OCI-LY1 (cell line): Measurements from ENCODE around the gene MAP3K7.
A peak's percentile ranks its signal among the peaks of the same experiment; 100 is the strongest.

Source experiments
- H2AFZ ChIP-seq: fragments of 200-600 bp; sonication (generic), shearing (Covaris generic); 2 replicates; pipeline ENCODE4 v1.6.0; 2014; ENCODE audit warnings: antibody characterized with exemption, mild to moderate bottlenecking, low read length
- H3F3A ChIP-seq: fragments of 200-600 bp; sonication (generic), shearing (Covaris generic); 2 replicates; pipeline ENCODE4 v1.6.0; 2014; ENCODE audit warnings: mild to moderate bottlenecking, antibody characterized with exemption, low read length, moderate library complexity; ENCODE audit not compliant: insufficient read depth
- H3K27ac ChIP-seq: fragments of 200-600 bp; sonication (generic); 2 replicates; pipeline ENCODE4 v1.5.1; 2014; ENCODE audit warnings: low read length, mixed run types, mild to moderate bottlenecking, low read depth; ENCODE audit not compliant: poor library complexity, severe bottlenecking
- H3K27me3 ChIP-seq: fragments of 200-600 bp; sonication (generic); 2 replicates; pipeline ENCODE4 v1.6.0; 2014; ENCODE audit warnings: antibody characterized with exemption, mild to moderate bottlenecking, low read length, moderate library complexity; ENCODE audit not compliant: insufficient read depth
- H3K36me3 ChIP-seq: fragments of 200-600 bp; sonication (generic); 2 replicates; pipeline ENCODE4 v1.6.1; 2014; ENCODE audit warnings: mild to moderate bottlenecking, antibody characterized with exemption, low read length, moderate library complexity, mixed read lengths; ENCODE audit not compliant: insufficient read depth
- H3K4me1 ChIP-seq: fragments of 200-600 bp; sonication (generic); 2 replicates; pipeline ENCODE4 v1.5.1; 2014; ENCODE audit warnings: mild to moderate bottlenecking, low read length, moderate library complexity; ENCODE audit not compliant: insufficient read depth, severe bottlenecking
- H3K4me2 ChIP-seq: fragments of 200-600 bp; sonication (generic), shearing (Covaris generic); 2 replicates; pipeline ENCODE4 v1.6.1; 2014; ENCODE audit warnings: low read length
- H3K4me3 ChIP-seq: fragments of 200-600 bp; sonication (generic); 2 replicates; pipeline ENCODE4 v1.5.1; 2014; ENCODE audit warnings: low read length, low read depth, mild to moderate bottlenecking, mixed read lengths; ENCODE audit not compliant: poor library complexity, severe bottlenecking
- H3K79me2 ChIP-seq: fragments of 200-600 bp; shearing (Covaris generic); 2 replicates; pipeline ENCODE4 v1.6.1; 2016; ENCODE audit warnings: mixed run types, low read length, mixed read lengths; ENCODE audit not compliant: insufficient read depth
- H3K9ac ChIP-seq: fragments of 200-600 bp; sonication (generic), shearing (Covaris generic); 2 replicates; pipeline ENCODE4 v1.6.1; 2014; ENCODE audit warnings: mild to moderate bottlenecking, low read length, mixed read lengths
- H3K9me2 ChIP-seq: fragments of 200-600 bp; sonication (generic), shearing (Covaris generic); 2 replicates; pipeline ENCODE4 v1.6.1; 2014; ENCODE audit warnings: low read depth, mild to moderate bottlenecking, low read length, mixed read lengths
- H3K9me3 ChIP-seq: fragments of 200-600 bp; shearing (Covaris generic); 2 replicates; pipeline ENCODE4 v1.6.1; 2014; ENCODE audit warnings: low read length, mixed read lengths
- H4K20me1 ChIP-seq: fragments of 200-600 bp; sonication (generic), shearing (Covaris generic); 2 replicates; pipeline ENCODE4 v1.6.0; 2016; ENCODE audit warnings: mild to moderate bottlenecking, low read length; ENCODE audit not compliant: insufficient read depth
- CTCF ChIP-seq: fragments of 200-600 bp; sonication (generic), shearing (Covaris generic); IDR thresholded peaks from 2 replicates; pipeline ENCODE4 v1.5.1; 2017; ENCODE audit warnings: mild to moderate bottlenecking, antibody characterized with exemption, low read length, moderate library complexity, mixed read lengths
- EZH2 ChIP-seq: fragments of 200-600 bp; sonication (generic), shearing (Covaris generic); IDR thresholded peaks from 2 replicates; pipeline ENCODE4 v1.8.0; 2017; ENCODE audit warnings: borderline replicate concordance, mixed run types, mild to moderate bottlenecking, antibody characterized with exemption, low read length, moderate library complexity, mixed read lengths

The MAP3K7 gene

GRCh38 chr6:90516074-90516660 lies 70.7 kb downstream of the MAP3K7 start:
- no peaks in the 10 kb centered on the region for H3K79me2 ChIP-seq
- peaks cover 46% of the 10 kb centered on the region; the same call in 1 of the 2 replicates for H3K36me3 ChIP-seq
- TF ChIP-seq EZH2: no peak
- no peak overlapping the region for H2AFZ ChIP-seq
- H3K4me3 ChIP-seq: no peak overlapping the region
- no peak overlapping the region for H3K9ac ChIP-seq
- H3K4me2 ChIP-seq: no peak overlapping the region
- H3F3A ChIP-seq: no peaks in the 10 kb centered on the region
- no peaks in the 10 kb centered on the region for H3K9me3 ChIP-seq
- H4K20me1 ChIP-seq: no peaks in the 10 kb centered on the region
- H3K9me2 ChIP-seq: no peaks in the 10 kb centered on the region
- no peaks in the 10 kb centered on the region for H3K4me1 ChIP-seq
- no peaks in the 10 kb centered on the region for H3K27me3 ChIP-seq
- H3K27ac ChIP-seq: no peak overlapping the region

GRCh38 chr6:90514496-90514895 lies 72.4 kb downstream of the MAP3K7 start:
- no peaks in the 10 kb centered on the region for H3F3A ChIP-seq
- H2AFZ ChIP-seq: no peak overlapping the region
- no peaks in the 10 kb centered on the region for H3K9me2 ChIP-seq
- no peak overlapping the region for H3K9ac ChIP-seq
- no peaks in the 10 kb centered on the region for H3K79me2 ChIP-seq
- no peaks in the 10 kb centered on the region for H3K4me1 ChIP-seq
- no peak overlapping the region for H3K4me2 ChIP-seq
- H3K36me3 ChIP-seq: peaks cover 46% of the 10 kb centered on the region; the same call in 1 of the 2 replicates
- no peaks in the 10 kb centered on the region for H3K9me3 ChIP-seq
- no peak overlapping the region for H3K27ac ChIP-seq
- no peaks in the 10 kb centered on the region for H3K27me3 ChIP-seq
- no peaks in the 10 kb centered on the region for H4K20me1 ChIP-seq
- TF ChIP-seq CTCF (no peak), EZH2 (no peak)
- H3K4me3 ChIP-seq: no peak overlapping the region

- no peak overlapping the region for H3K4me3 ChIP-seq
- no peaks in the 10 kb centered on the region for H3K9me2 ChIP-seq
- H3K79me2 ChIP-seq: no peaks in the 10 kb centered on the region
- no peaks in the 10 kb centered on the region for H4K20me1 ChIP-seq
- H3K4me2 ChIP-seq: no peak overlapping the region
- H3F3A ChIP-seq: no peaks in the 10 kb centered on the region
- no peak overlapping the region for H2AFZ ChIP-seq
- H3K9me3 ChIP-seq: no peaks in the 10 kb centered on the region
- no peaks in the 10 kb centered on the region for H3K27me3 ChIP-seq
- peaks cover 6% of the 10 kb centered on the region; the same call in 1 of the 2 replicates for H3K36me3 ChIP-seq
- H3K4me1 ChIP-seq: no peaks in the 10 kb centered on the region
- no peak overlapping the region for H3K27ac ChIP-seq
- TF ChIP-seq CTCF (peak; percentile 70), EZH2 (no peak)
- H3K9ac ChIP-seq: no peak overlapping the region
Observed at GRCh38 chr6:90508753-90509152, 78.1 kb downstream of the MAP3K7 start.

GRCh38 chr6:90502866-90503407 lies 83.9 kb downstream of the MAP3K7 start:
- no peak overlapping the region for H2AFZ ChIP-seq
- no peaks in the 10 kb centered on the region for H3K79me2 ChIP-seq
- no peak overlapping the region for H3K4me3 ChIP-seq
- H3K27ac ChIP-seq: no peak overlapping the region
- no peak for TF ChIP-seq EZH2
- no peak overlapping the region for H3K9ac ChIP-seq
- H3K4me2 ChIP-seq: no peak overlapping the region
- no peaks in the 10 kb centered on the region for H3K9me2 ChIP-seq
- no peaks in the 10 kb centered on the region for H4K20me1 ChIP-seq
- H3F3A ChIP-seq: no peaks in the 10 kb centered on the region
- no peaks in the 10 kb centered on the region for H3K4me1 ChIP-seq
- H3K9me3 ChIP-seq: no peaks in the 10 kb centered on the region
- H3K36me3 ChIP-seq: no peaks in the 10 kb centered on the region
- no peaks in the 10 kb centered on the region for H3K27me3 ChIP-seq
